Stimulated activated CD8-positive, alpha-beta memory T cell treated with anti-CD3 and anti-CD28 coated beads, Interleukin-12 subunit alpha, Interleukin-12 subunit beta, amount 100 ng/mL, for 24 hours (primary cell): ENCODE data around the gene SCARB1.

Source experiments
- DNase-seq: peaks from one replicate; pipeline ENCODE4 v3.0.0-alpha.2; 2020; ENCODE audit errors: extremely low read depth

The SCARB1 gene

GRCh38 chr12:124842800-124843510, 20.7 kb downstream of the SCARB1 start:
- no peak for DNase-seq

GRCh38 chr12:124842073-124842749, 21.5 kb downstream of the SCARB1 start:
- DNase-seq: no peak

- DNase-seq: no peak
Measured at GRCh38 chr12:124841558-124841945, 22.1 kb downstream of the SCARB1 start.

GRCh38 chr12:124837958-124838803, 25.5 kb downstream of the SCARB1 start:
- no peak for DNase-seq

- no peak for DNase-seq
Measured at GRCh38 chr12:124837249-124837897, 26.3 kb downstream of the SCARB1 start.

GRCh38 chr12:124836759-124837158, 26.9 kb downstream of the SCARB1 start:
- no peak for DNase-seq

- no peak for DNase-seq
Measured at GRCh38 chr12:124835656-124836410, 27.8 kb downstream of the SCARB1 start.

- no peak for DNase-seq
Measured at GRCh38 chr12:124834822-124835221, 28.8 kb downstream of the SCARB1 start.

- no peak for DNase-seq
Measured at GRCh38 chr12:124833693-124834122, 30.0 kb downstream of the SCARB1 start.

- DNase-seq: no peak
Measured at GRCh38 chr12:124832856-124833255, 30.8 kb downstream of the SCARB1 start.

GRCh38 chr12:124831590-124831989, 32.1 kb downstream of the SCARB1 start:
- no peak for DNase-seq

GRCh38 chr12:124830306-124830705, 33.4 kb downstream of the SCARB1 start:
- no peak for DNase-seq

GRCh38 chr12:124829708-124830304, 33.9 kb downstream of the SCARB1 start:
- no peak for DNase-seq

GRCh38 chr12:124829008-124829707, 34.5 kb downstream of the SCARB1 start:
- DNase-seq: no peak

- DNase-seq: no peak
Measured at GRCh38 chr12:124828264-124829007, 35.2 kb downstream of the SCARB1 start.

GRCh38 chr12:124827588-124828184, 36.0 kb downstream of the SCARB1 start:
- no peak for DNase-seq

GRCh38 chr12:124824195-124824594, 39.5 kb downstream of the SCARB1 start:
- no peak for DNase-seq

GRCh38 chr12:124823272-124823970, 40.2 kb downstream of the SCARB1 start:
- no peak for DNase-seq
